Left lung (tissue), 10 donors: ENCODE results near the gene SNRNP35. TPM values are rescaled to one million over a fixed set of nuclear protein-coding genes. Genes with fewer than 3 reads are reported as not detected.
"Not testable (repeated sequence)": the region's sequence is repeated elsewhere in the genome, so short reads cannot be mapped to it uniquely, and the experiment has no call there.

ENCODE experiments used
- ATAC-seq: fragments of 200-7000 bp; cut with Tn5 transposase; one replicate; pipeline ENCODE4 v1.9.1; 2020; ENCODE audit warnings: moderate library complexity
- DNase-seq, 4 donors: peaks; one replicate each; pipeline ENCODE4 v3.0.0-alpha.2; 2013 to 2020
- H3K27ac ChIP-seq, 2 donors: fragments of 200-600 bp; sonication (generic) in 1 of 2; one replicate each; pipeline versions ENCODE4 v1.5.0 to v1.8.0; 2020 to 2021
- H3K27me3 ChIP-seq, 2 donors: fragments of 200-600 bp; sonication (generic) in 1 of 2; one replicate each; pipeline versions ENCODE4 v1.5.0 to v1.8.0; 2020 to 2021
- H3K36me3 ChIP-seq, 2 donors: fragments of 200-600 bp; sonication (generic) in 1 of 2; one replicate each; pipeline versions ENCODE4 v1.5.0 to v1.8.0; 2020 to 2021
- H3K4me1 ChIP-seq, 2 donors: fragments of 200-600 bp; one replicate each; pipeline ENCODE4 v1.8.0; 2021
- H3K4me3 ChIP-seq, 2 donors: fragments of 200-600 bp; sonication (generic) in 1 of 2; one replicate each; pipeline versions ENCODE4 v1.5.0 to v1.8.0; 2020 to 2021; ENCODE audit warnings: mild to moderate bottlenecking in 1 of 2
- H3K9me3 ChIP-seq, 2 donors: fragments of 200-600 bp; sonication (generic) in 1 of 2; one replicate each; pipeline versions ENCODE4 v1.5.0 to v1.8.0; 2020 to 2021
- intact Hi-C, 2 donors: fragments of 100-400 bp; cut with DNase I; formaldehyde crosslinking; loops; one replicate each; pipeline versions ENCODE4 v1.11.2 to v1.14.2; 2022
- polyA plus RNA-seq, 6 donors: library from polyadenylated mRNA; unstranded; fragments of 120-200 nt; gene quantifications; one replicate each; pipeline ENCODE4 v1.2.1, GENCODE V29; 2013; ENCODE audit not compliant: insufficient read length in 6 of 6
- total RNA-seq, 2 donors: library from RNA; stranded (reverse); fragmentation: NEBNext Ultra II Directional; extraction: Animal tissue kit (Norgen Biotek cat#: 25700); gene quantifications; one replicate each; pipeline ENCODE4 v1.2.1, GENCODE V29; 2021
- TF ChIP-seq, protein P1 (sequence below), 2 donors: fragments of 200-600 bp; sonication (generic) in 1 of 2; IDR thresholded peaks; one replicate each; pipeline versions ENCODE4 v1.5.0 to v1.8.0; 2021; ENCODE audit warnings: antibody characterized with exemption in 2 of 2
- donor health status: DM: no; HTN: yes; CAD: no.
- donor health status: DM: no; HTN: no; CAD: no.

The SNRNP35 gene
- total and polyA plus RNA-seq, 8 donors = 22.6 to 42.6 (median 37.8) TPM

DNA sequence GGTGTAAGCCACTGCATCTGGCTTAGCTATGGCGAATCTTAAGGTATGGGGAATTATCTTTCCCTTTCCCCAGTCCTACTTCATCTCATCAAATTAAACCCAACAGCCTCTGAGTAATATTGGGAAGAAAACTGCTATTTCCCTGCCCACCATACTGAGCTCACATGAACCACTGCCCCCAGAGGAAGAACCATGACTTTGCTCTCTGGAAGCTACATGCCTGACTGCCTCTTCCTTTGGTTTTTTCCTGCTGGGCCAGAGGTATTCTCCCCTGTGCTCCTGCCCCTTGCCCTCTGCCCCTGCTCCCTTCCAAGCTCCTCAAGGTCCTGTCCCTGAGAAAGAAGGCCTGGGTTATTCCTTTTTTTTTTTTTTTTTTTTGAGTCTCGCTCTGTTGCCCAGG is 36.6 kb upstream of the SNRNP35 start:
- Histone ChIP-seq H3K4me3 (no peak overlapping the region), H3K27me3 (no peaks in the 10 kb centered on the region), H3K9me3 (no peaks in the 10 kb centered on the region), H3K27ac (no peak overlapping the region), H3K36me3 (peaks cover 0 to 100% of the 10 kb centered on the region in 2 donors), H3K4me1 (no peaks in the 10 kb centered on the region)
- ATAC-seq = no peak
- intact Hi-C loops = no loop called here
- TF ChIP-seq, protein P1, sequence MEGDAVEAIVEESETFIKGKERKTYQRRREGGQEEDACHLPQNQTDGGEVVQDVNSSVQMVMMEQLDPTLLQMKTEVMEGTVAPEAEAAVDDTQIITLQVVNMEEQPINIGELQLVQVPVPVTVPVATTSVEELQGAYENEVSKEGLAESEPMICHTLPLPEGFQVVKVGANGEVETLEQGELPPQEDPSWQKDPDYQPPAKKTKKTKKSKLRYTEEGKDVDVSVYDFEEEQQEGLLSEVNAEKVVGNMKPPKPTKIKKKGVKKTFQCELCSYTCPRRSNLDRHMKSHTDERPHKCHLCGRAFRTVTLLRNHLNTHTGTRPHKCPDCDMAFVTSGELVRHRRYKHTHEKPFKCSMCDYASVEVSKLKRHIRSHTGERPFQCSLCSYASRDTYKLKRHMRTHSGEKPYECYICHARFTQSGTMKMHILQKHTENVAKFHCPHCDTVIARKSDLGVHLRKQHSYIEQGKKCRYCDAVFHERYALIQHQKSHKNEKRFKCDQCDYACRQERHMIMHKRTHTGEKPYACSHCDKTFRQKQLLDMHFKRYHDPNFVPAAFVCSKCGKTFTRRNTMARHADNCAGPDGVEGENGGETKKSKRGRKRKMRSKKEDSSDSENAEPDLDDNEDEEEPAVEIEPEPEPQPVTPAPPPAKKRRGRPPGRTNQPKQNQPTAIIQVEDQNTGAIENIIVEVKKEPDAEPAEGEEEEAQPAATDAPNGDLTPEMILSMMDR (IDR thresholded peaks at IDR 0.05) = no peak
- no peak for DNase-seq

GRCh38 chr12:123427036-123427769 is 30.7 kb upstream of the SNRNP35 start:
- Histone ChIP-seq H3K27ac (peak overlapping the region in 1 of 2 donors; percentile 41), H3K27me3 (no peaks in the 10 kb centered on the region), H3K4me3 (no peak overlapping the region), H3K36me3 (peaks cover 0 to 94% of the 10 kb centered on the region in 2 donors), H3K9me3 (no peaks in the 10 kb centered on the region), H3K4me1 (peaks cover 4 to 19% of the 10 kb centered on the region in 2 donors)
- TF ChIP-seq, protein P1 (IDR thresholded peaks at IDR 0.05) = no peak
- no peak for ATAC-seq
- intact Hi-C loops = no loop called here
- no peak for DNase-seq

DNA sequence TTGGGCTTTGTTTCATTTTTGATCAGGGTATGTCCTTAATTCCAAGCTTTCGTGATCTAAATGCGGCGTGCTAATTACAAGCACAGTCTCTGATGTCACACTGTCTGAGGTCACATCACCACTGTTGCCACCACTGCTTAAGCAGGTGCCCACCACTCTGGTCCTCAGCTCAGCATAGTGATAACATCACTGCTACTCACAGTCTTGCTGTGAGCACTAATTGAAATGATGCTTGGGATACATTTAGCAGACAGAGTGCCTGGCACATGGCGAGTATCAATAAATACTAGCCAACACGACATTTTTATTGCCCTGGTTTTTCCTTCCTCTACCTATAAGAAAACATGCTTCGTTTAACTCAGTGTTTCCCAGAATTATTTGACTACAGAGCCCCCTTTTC is 29.3 kb upstream of the SNRNP35 start:
- DNase-seq (no peak), ATAC-seq (no peak)
- H3K36me3 ChIP-seq = peaks cover 0 to 80% of the 10 kb centered on the region in 2 donors
- H3K27ac ChIP-seq = no peak overlapping the region
- TF ChIP-seq, protein P1 (IDR thresholded peaks at IDR 0.05) = no peak
- no peaks in the 10 kb centered on the region for H3K27me3 ChIP-seq
- peaks cover 11 to 33% of the 10 kb centered on the region in 2 donors for H3K4me1 ChIP-seq
- H3K4me3 ChIP-seq = no peak overlapping the region
- intact Hi-C loops = no loop called here
- H3K9me3 ChIP-seq = no peaks in the 10 kb centered on the region

- H3K27me3 ChIP-seq, intact Hi-C loops, H3K27ac ChIP-seq, DNase-seq, ATAC-seq, H3K9me3 ChIP-seq, H3K4me3 ChIP-seq: not testable (repeated sequence)
- Histone ChIP-seq H3K4me1 (peaks cover 14 to 38% of the 10 kb centered on the region in 2 donors), H3K36me3 (peaks cover 0 to 75% of the 10 kb centered on the region in 2 donors)
Measured at GRCh38 chr12:123429101-123429500, 28.8 kb upstream of the SNRNP35 start.

- Histone ChIP-seq H3K4me1 (peaks cover 19 to 57% of the 10 kb centered on the region in 2 donors), H3K4me3 (peak overlapping the region; percentile 3 to 94), H3K27ac (peak overlapping the region; percentile 26 to 97), H3K36me3 (peaks cover 0 to 44% of the 10 kb centered on the region in 2 donors)
- intact Hi-C loops, H3K9me3 ChIP-seq, H3K27me3 ChIP-seq: not testable (repeated sequence)
- peak in 2 of 4 donors; percentile 58 to 67 for DNase-seq
- ATAC-seq = peak; percentile 6
Measured at GRCh38 chr12:123431951-123432817, 25.8 kb upstream of the SNRNP35 start.

DNA sequence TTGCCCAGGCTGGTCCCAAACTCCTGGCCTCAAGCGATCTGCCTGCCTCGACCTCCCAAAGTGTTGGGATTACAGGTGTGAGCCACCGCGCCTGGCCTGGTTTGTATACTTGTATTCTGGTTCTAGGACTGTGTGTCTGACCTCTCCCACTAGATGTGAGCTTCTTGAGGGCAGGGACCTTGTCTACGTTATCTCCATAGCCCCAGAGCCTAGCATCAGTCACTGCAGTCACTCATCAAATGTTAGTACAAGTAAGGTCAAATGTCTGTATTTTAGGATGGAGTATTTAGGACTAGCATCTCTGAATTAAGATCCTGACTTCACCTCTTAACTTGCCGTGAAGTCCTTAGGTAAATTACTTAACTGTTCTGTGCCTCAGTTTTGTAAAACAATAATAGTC is 24.3 kb upstream of the SNRNP35 start:
- ATAC-seq = no peak
- Histone ChIP-seq H3K27ac (peak overlapping the region; percentile 26 to 97), H3K9me3 (no peaks in the 10 kb centered on the region), H3K4me3 (peak overlapping the region; percentile 3 to 94), H3K36me3 (peaks cover 0 to 30% of the 10 kb centered on the region in 2 donors), H3K4me1 (peaks cover 19 to 62% of the 10 kb centered on the region in 2 donors), H3K27me3 (no peaks in the 10 kb centered on the region)
- intact Hi-C loops = no loop called here
- TF ChIP-seq, protein P1 (IDR thresholded peaks at IDR 0.05) = no peak
- peak in 1 of 4 donors; percentile 24 for DNase-seq
